Mucosa of rectum (tissue), 2 donors: ENCODE results near the gene LPCAT4.
A peak's percentile ranks its signal among the peaks of the same experiment; 100 is the strongest.

ENCODE experiments used
- H3K27ac ChIP-seq, 2 donors: one replicate each; pipeline ENCODE4 v1.7.0; 2013; ENCODE audit warnings: inconsistent platforms in 2 of 2, low read depth in 2 of 2, low read length in 2 of 2
- H3K27me3 ChIP-seq, 2 donors: one replicate each; pipeline ENCODE4 v1.7.0; 2013; ENCODE audit warnings: low read length in 2 of 2; ENCODE audit not compliant: control insufficient read depth in 2 of 2, insufficient read depth in 2 of 2
- H3K36me3 ChIP-seq, 2 donors: one replicate each; pipeline ENCODE4 v1.7.0; 2013; ENCODE audit warnings: low read length in 2 of 2; ENCODE audit not compliant: control insufficient read depth in 2 of 2, insufficient read depth in 2 of 2
- H3K4me1 ChIP-seq, 2 donors: one replicate each; pipeline ENCODE4 v1.7.0; 2013; ENCODE audit warnings: low read length in 2 of 2, mild to moderate bottlenecking in 1 of 2; ENCODE audit not compliant: control insufficient read depth in 2 of 2, insufficient read depth in 2 of 2
- H3K4me3 ChIP-seq, 2 donors: one replicate each; pipeline ENCODE4 v1.7.0; 2013; ENCODE audit warnings: low read length in 2 of 2
- H3K9ac ChIP-seq, 2 donors: one replicate each; pipeline ENCODE4 v1.7.0; 2013; ENCODE audit warnings: low read length in 2 of 2, low read depth in 1 of 2, mild to moderate bottlenecking in 1 of 2
- H3K9me3 ChIP-seq, 2 donors: one replicate each; pipeline ENCODE4 v1.7.0; 2013; ENCODE audit warnings: low read length in 2 of 2; ENCODE audit not compliant: control insufficient read depth in 2 of 2
- donor health status: healthy.
- donor health status: Normal muscosa, but diverticular disease.

Gene LPCAT4

DNA sequence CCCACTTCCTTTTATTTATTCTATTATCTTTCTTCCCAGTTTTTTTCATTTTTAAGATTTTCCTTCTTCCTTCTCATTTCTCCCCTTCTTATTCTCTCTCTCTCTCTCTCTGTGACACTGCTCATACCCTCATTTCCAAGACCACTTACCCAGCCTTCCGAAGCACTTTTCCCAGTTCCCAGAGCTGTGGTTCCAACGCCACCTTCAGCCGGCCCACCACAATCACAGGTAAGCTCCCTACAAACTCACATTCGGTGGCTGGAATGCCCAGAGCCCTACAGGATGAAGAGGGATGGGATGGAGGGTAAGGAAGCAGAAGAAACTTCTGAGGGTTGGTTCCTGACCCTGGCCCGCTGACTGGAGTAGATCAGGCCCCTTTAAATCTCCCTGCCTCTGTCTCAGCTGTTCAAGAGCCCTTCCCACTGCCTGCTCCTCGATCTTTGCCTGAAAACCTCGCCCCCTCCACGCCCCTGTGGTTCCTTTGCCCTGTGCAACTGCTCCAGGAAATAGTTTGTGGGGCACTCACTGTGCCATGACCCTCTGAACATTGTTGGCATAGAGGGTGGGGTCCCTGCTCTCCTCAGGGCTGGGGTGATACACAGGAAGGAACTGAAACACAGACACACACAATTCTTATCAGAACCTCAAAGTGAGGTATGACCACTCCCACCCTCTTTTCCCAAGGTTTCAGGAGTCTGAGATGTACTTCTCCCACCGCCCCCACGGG lies 4.8 kb downstream of the LPCAT4 start:
- H3K27me3 ChIP-seq: no peaks in the 10 kb centered on the region
- no peaks in the 10 kb centered on the region for H3K9me3 ChIP-seq
- peaks cover 35 to 62% of the 10 kb centered on the region in 2 donors for H3K4me1 ChIP-seq
- peak overlapping the region; percentile 65 to 74 for H3K9ac ChIP-seq
- peaks cover 39 to 44% of the 10 kb centered on the region in 2 donors for H3K36me3 ChIP-seq
- peak overlapping the region; percentile 50 to 61 for H3K4me3 ChIP-seq
- H3K27ac ChIP-seq: peak overlapping the region; percentile 92 to 95

- H3K4me1 ChIP-seq: peaks cover 35 to 62% of the 10 kb centered on the region in 2 donors
- no peak overlapping the region for H3K4me3 ChIP-seq
- H3K27me3 ChIP-seq: no peaks in the 10 kb centered on the region
- H3K36me3 ChIP-seq: peaks cover 46 to 52% of the 10 kb centered on the region in 2 donors
- peak overlapping the region in 1 of 2 donors; percentile 95 for H3K27ac ChIP-seq
- H3K9me3 ChIP-seq: no peaks in the 10 kb centered on the region
- no peak overlapping the region for H3K9ac ChIP-seq
Observed at GRCh38 chr15:34361278-34361677, 5.7 kb downstream of the LPCAT4 start.

DNA sequence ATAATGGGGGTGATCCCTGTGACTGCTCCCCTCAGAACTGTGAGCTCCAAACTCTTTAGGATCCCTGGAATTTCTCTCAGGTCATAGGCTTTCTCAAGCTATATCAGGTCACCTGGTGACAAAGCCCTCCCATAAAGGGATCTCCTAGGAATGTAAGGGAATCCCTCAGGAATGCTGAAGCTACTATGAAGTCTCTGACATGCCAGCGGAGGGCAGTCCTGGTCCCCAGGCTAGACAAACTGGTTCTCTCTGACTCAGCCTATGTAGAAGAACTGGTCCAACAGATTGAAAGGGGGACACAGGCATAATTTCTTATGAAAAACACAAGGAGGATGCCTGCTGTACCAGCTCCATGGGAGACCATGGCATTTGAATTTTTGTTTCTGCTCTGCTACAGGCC lies 6.7 kb downstream of the LPCAT4 start:
- Histone ChIP-seq H3K4me1 (peaks cover 28 to 52% of the 10 kb centered on the region in 2 donors), H3K27me3 (no peaks in the 10 kb centered on the region), H3K27ac (peak overlapping the region; percentile 38 to 59), H3K36me3 (peaks cover 54 to 59% of the 10 kb centered on the region in 2 donors), H3K9me3 (no peaks in the 10 kb centered on the region), H3K4me3 (no peak overlapping the region), H3K9ac (no peak overlapping the region)

DNA sequence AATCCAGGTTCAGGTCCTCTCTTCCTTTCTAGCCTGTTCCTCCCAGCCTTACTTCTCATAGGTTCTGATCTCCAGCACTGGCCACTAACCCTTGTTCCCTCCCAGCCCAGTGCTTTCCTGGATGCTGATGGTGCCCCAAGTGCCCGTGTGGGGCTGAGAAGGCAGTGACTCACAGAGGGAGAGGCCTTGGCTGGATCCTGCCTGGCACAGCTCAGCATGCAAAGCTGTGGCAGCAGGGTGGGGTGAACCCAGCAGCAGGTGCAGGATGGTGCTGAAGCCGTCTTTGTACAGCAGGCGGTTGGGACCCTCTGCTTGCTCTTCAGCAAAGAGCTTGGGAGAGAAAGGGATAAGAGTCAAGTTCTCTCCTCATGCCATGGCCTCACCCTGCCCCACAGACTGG lies 7.6 kb downstream of the LPCAT4 start:
- H3K9ac ChIP-seq: no peak overlapping the region
- no peaks in the 10 kb centered on the region for H3K27me3 ChIP-seq
- H3K36me3 ChIP-seq: peaks cover 63 to 66% of the 10 kb centered on the region in 2 donors
- H3K9me3 ChIP-seq: no peaks in the 10 kb centered on the region
- H3K27ac ChIP-seq: peak overlapping the region; percentile 38 to 59
- H3K4me3 ChIP-seq: no peak overlapping the region
- peaks cover 24 to 46% of the 10 kb centered on the region in 2 donors for H3K4me1 ChIP-seq

DNA sequence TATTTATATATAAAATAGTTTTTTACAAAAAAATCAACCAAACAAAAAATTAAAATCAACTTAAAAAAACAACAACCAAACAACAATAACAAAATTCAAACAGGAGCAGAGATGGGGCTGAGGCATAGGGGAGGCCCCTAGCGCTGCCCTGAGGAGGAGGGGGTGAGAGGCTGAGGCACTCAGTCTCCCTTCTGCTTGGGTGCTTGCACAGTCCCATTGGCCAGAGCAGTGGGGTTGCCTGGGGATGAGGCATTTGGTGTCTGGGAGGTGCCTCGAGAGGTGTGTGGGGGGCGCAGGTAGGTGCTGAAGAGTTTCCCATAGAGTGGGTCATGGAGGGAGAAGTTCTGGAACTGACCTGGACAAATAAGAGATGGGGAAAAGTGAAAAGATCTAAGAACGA lies 8.0 kb downstream of the LPCAT4 start:
- Histone ChIP-seq H3K27ac (peak overlapping the region; percentile 38 to 59), H3K9ac (no peak overlapping the region), H3K9me3 (no peaks in the 10 kb centered on the region), H3K4me3 (no peak overlapping the region), H3K36me3 (peaks cover 63 to 67% of the 10 kb centered on the region in 2 donors), H3K4me1 (peaks cover 24 to 43% of the 10 kb centered on the region in 2 donors), H3K27me3 (no peaks in the 10 kb centered on the region)

DNA sequence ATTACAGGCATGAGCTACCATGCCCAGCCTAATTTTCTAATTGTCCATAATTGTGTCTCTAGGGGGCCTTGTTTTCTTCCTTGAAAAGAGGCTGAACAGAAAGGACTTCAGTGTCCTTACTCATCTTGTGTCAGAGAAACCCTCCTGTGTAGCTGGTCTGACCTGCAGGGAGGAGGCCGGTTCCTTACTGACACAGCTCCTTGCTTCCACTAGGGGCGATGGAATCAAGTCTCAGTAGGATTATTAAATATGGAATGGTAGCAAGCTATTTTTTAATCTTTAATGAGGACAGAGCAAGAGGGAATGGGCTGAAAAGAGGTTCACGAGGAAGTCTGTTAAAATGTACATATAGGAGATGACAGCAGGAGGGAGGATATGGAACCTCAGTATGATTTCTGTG lies 8.6 kb downstream of the LPCAT4 start:
- no peaks in the 10 kb centered on the region for H3K27me3 ChIP-seq
- H3K36me3 ChIP-seq: peaks cover 58 to 71% of the 10 kb centered on the region in 2 donors
- H3K4me1 ChIP-seq: peaks cover 22 to 37% of the 10 kb centered on the region in 2 donors
- H3K27ac ChIP-seq: no peak overlapping the region
- no peak overlapping the region for H3K4me3 ChIP-seq
- H3K9ac ChIP-seq: no peak overlapping the region
- H3K9me3 ChIP-seq: no peaks in the 10 kb centered on the region

GRCh38 chr15:34357653-34358052 lies 9.3 kb downstream of the LPCAT4 start:
- Histone ChIP-seq H3K9ac (no peak overlapping the region), H3K4me1 (peaks cover 15 to 30% of the 10 kb centered on the region in 2 donors), H3K27ac (no peak overlapping the region), H3K9me3 (no peaks in the 10 kb centered on the region), H3K36me3 (peaks cover 58 to 71% of the 10 kb centered on the region in 2 donors), H3K27me3 (no peaks in the 10 kb centered on the region), H3K4me3 (no peak overlapping the region)

DNA sequence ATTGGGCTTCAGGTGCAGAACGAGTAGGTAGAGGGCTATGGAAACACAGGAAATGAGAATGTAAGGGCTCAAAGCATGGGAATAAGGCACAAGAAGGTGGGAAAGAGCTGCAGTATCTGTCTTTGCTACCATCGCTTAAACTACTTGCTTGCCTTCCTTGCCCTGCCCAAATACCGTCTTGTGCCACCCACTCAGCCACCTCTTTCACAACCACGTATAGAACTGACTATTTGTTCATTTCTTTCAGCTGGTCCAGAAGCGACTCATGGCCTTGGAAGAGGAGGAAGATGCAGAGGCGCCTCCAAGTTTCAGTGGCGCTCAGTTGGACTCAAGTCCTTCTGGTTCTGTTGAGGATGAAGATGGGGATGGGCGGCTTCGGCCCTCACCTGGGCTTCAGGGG lies 11.8 kb downstream of the LPCAT4 start:
- Histone ChIP-seq H3K9ac (no peak overlapping the region), H3K36me3 (peaks cover 46 to 59% of the 10 kb centered on the region in 2 donors), H3K9me3 (no peaks in the 10 kb centered on the region)

DNA sequence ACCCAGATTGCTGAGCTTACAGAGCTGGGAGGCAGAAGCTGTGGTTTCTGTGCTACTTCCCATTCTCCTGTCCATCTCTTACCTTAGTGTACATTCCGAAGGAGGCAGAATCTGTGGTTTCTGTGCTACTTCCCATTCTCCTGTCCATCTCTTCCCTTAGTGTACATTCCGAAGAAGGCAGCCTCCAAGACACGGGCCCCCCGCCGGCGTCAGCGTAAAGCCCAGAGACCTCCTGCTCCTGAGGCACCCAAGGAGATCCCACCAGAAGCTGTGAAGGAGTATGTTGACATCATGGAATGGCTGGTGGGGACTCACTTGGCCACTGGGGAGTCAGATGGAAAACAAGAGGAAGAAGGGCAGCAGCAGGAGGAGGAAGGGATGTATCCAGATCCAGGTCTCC lies 12.7 kb downstream of the LPCAT4 start:
- peaks cover 39 to 50% of the 10 kb centered on the region in 2 donors for H3K36me3 ChIP-seq
- no peak overlapping the region for H3K27ac ChIP-seq
- H3K27me3 ChIP-seq: no peaks in the 10 kb centered on the region
- H3K4me1 ChIP-seq: peaks cover 0 to under 1% of the 10 kb centered on the region in 2 donors
- H3K4me3 ChIP-seq: no peak overlapping the region
- H3K9me3 ChIP-seq: no peaks in the 10 kb centered on the region
- H3K9ac ChIP-seq: no peak overlapping the region

More for the DNA sequence above, 11.8 kb downstream of the LPCAT4 start:
- H3K4me3 ChIP-seq: no peak overlapping the region
- H3K27ac ChIP-seq: no peak overlapping the region
- no peaks in the 10 kb centered on the region for H3K27me3 ChIP-seq
- peaks cover 5 to 10% of the 10 kb centered on the region in 2 donors for H3K4me1 ChIP-seq

- Histone ChIP-seq H3K4me1 (no peaks in the 10 kb centered on the region), H3K27ac (no peak overlapping the region), H3K9ac (no peak overlapping the region), H3K9me3 (no peaks in the 10 kb centered on the region), H3K27me3 (no peaks in the 10 kb centered on the region), H3K4me3 (no peak overlapping the region), H3K36me3 (peaks cover 34 to 45% of the 10 kb centered on the region in 2 donors)
Observed at GRCh38 chr15:34353627-34354026, 13.4 kb downstream of the LPCAT4 start.
